ENCODE results near the gene LSM8. TPM values are rescaled to one million over a fixed set of nuclear protein-coding genes. Genes with fewer than 3 reads are reported as not detected.

The LSM8 gene
- polyA plus RNA-seq, 3 donors: 23.4 to 42.6 (median 32.5) TPM

DNA sequence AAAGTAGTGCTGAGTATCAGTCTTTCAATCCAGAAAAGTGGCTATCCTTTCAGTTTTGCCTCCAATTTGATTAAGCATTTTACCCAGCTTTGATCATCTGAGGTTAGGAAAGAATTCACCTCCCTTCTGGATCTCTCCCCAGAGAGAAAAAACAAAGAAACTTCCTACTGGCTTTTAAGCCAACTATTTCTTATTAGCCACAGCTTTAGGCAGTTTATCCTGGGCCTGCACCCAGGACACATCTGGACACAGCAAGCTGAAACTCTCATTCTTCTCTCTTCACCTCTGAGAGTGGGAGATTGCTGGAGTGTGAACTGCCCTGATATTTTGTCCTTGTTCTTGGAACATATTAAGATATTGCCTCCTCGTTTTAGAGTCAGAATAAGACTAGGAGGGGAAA, 43.5 kb upstream of the LSM8 start:
- intact Hi-C loops (cut with micrococcal nuclease): no loop called here
- no peak for DNase-seq
- no peak overlapping the region for H3K4me3 Mint-ChIP-seq
- Histone ChIP-seq H3K4me1 (ENCODE audit: control insufficient read depth in 1 of 2, insufficient read depth in 2 of 2, low read length in 2 of 2) (no peaks in the 10 kb centered on the region), H3K9ac (ENCODE audit: insufficient read depth, low read length, poor library complexity, severe bottlenecking) (no peak overlapping the region), H3K27ac (ENCODE audit: low read depth in 1 of 2, low read length in 2 of 2) (no peak overlapping the region), H3K4me3 (replicated peaks in 1 of 3; ENCODE audit: low read depth in 2 of 3, low read length in 3 of 3) (no peak overlapping the region), H3K79me2 (ENCODE audit: insufficient read depth, low read length) (no peaks in the 10 kb centered on the region), H3K4me2 (replicated peaks; ENCODE audit: extremely low read depth, low read length, poor library complexity, severe bottlenecking) (no peak overlapping the region), H3K27me3 (ENCODE audit: control insufficient read depth in 2 of 2, insufficient read depth in 2 of 2, low read length in 2 of 2) (no peaks in the 10 kb centered on the region), H2AFZ (ENCODE audit: insufficient read depth, low read depth, low read length, poor library complexity, severe bottlenecking) (no peak overlapping the region), H3K36me3 (replicated peaks in 1 of 2; ENCODE audit: control insufficient read depth in 1 of 2, insufficient read depth in 2 of 2, low read length in 2 of 2) (no peaks in the 10 kb centered on the region), H3K9me3 (replicated peaks in 1 of 2; ENCODE audit: control insufficient read depth in 1 of 2, insufficient read depth in 1 of 2, low read length in 2 of 2) (peaks cover 0 to 1% of the 10 kb centered on the region in 2 donors), H4K20me1 (ENCODE audit: insufficient read depth, low read length) (no peaks in the 10 kb centered on the region)
- H3K27me3 Mint-ChIP-seq (ENCODE audit: low read depth in 3 of 3): peaks cover 0 to 4% (median 0%) of the 10 kb centered on the region in 3 donors
- no peaks in the 10 kb centered on the region for H3K36me3 Mint-ChIP-seq
- TF ChIP-seq, protein P1, sequence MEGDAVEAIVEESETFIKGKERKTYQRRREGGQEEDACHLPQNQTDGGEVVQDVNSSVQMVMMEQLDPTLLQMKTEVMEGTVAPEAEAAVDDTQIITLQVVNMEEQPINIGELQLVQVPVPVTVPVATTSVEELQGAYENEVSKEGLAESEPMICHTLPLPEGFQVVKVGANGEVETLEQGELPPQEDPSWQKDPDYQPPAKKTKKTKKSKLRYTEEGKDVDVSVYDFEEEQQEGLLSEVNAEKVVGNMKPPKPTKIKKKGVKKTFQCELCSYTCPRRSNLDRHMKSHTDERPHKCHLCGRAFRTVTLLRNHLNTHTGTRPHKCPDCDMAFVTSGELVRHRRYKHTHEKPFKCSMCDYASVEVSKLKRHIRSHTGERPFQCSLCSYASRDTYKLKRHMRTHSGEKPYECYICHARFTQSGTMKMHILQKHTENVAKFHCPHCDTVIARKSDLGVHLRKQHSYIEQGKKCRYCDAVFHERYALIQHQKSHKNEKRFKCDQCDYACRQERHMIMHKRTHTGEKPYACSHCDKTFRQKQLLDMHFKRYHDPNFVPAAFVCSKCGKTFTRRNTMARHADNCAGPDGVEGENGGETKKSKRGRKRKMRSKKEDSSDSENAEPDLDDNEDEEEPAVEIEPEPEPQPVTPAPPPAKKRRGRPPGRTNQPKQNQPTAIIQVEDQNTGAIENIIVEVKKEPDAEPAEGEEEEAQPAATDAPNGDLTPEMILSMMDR (IDR thresholded peaks at IDR 0.05): no peak
- H3K4me1 Mint-ChIP-seq: no peaks in the 10 kb centered on the region
- H3K27ac Mint-ChIP-seq: no peak overlapping the region
- H3K9me3 Mint-ChIP-seq: peaks cover 0 to 3% (median 1%) of the 10 kb centered on the region in 7 donors
- no CpG with 5 or more reads among the region's 1 CpG for WGBS (ENCODE audit: insufficient coverage)

DNA sequence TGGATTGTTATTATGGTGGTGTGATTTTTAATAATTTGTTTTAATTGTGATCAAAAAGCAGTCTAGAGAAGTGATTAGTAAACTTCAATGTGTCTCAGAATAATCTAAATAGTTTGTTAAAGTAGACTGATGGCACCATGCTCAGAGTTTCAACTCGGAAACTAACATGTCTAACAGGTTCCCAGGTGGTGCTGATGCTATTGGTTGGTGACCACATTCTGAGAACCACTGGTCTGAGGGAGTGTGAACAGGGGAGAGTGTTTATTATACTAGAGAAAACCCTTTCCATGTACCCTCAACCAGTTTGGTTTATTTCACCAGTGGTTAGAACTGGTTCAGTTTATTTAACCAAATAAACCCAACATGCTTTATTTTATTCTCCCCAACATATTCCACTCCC, 42.0 kb upstream of the LSM8 start:
- Histone ChIP-seq H3K4me3 (replicated peaks in 1 of 3; ENCODE audit: low read depth in 2 of 3, low read length in 3 of 3) (no peak overlapping the region), H4K20me1 (ENCODE audit: insufficient read depth, low read length) (no peaks in the 10 kb centered on the region), H3K27me3 (ENCODE audit: control insufficient read depth in 2 of 2, insufficient read depth in 2 of 2, low read length in 2 of 2) (no peaks in the 10 kb centered on the region), H3K79me2 (ENCODE audit: insufficient read depth, low read length) (no peaks in the 10 kb centered on the region), H3K4me1 (ENCODE audit: control insufficient read depth in 1 of 2, insufficient read depth in 2 of 2, low read length in 2 of 2) (no peaks in the 10 kb centered on the region), H3K9ac (ENCODE audit: insufficient read depth, low read length, poor library complexity, severe bottlenecking) (no peak overlapping the region), H2AFZ (ENCODE audit: insufficient read depth, low read depth, low read length, poor library complexity, severe bottlenecking) (no peak overlapping the region), H3K27ac (ENCODE audit: low read depth in 1 of 2, low read length in 2 of 2) (no peak overlapping the region), H3K36me3 (replicated peaks in 1 of 2; ENCODE audit: control insufficient read depth in 1 of 2, insufficient read depth in 2 of 2, low read length in 2 of 2) (no peaks in the 10 kb centered on the region), H3K4me2 (replicated peaks; ENCODE audit: extremely low read depth, low read length, poor library complexity, severe bottlenecking) (no peak overlapping the region), H3K9me3 (replicated peaks in 1 of 2; ENCODE audit: control insufficient read depth in 1 of 2, insufficient read depth in 1 of 2, low read length in 2 of 2) (no peaks in the 10 kb centered on the region)
- Mint-ChIP-seq H3K4me1 (no peaks in the 10 kb centered on the region), H3K27ac (no peak overlapping the region), H3K36me3 (no peaks in the 10 kb centered on the region), H3K9me3 (peaks cover 0 to 2% (median 0%) of the 10 kb centered on the region in 7 donors), H3K27me3 (ENCODE audit: low read depth in 3 of 3) (peaks cover 0 to 4% (median 0%) of the 10 kb centered on the region in 3 donors), H3K4me3 (no peak overlapping the region)
- DNase-seq: no peak
- WGBS (ENCODE audit: insufficient coverage): 100% methylated on average over 1 of the region's 1 CpG
- TF ChIP-seq, protein P1 (IDR thresholded peaks at IDR 0.05): no peak
- intact Hi-C loops (cut with micrococcal nuclease): no loop called here

Data from CD14-positive monocyte (primary cell).